ENCODE measurements around the gene COPG1. TPM values are rescaled to one million over a fixed set of nuclear protein-coding genes. Genes with fewer than 3 reads are reported as not detected.

COPG1 gene
- total and polyA plus RNA-seq, 2 donors (not counting 1 experiment from before 2014, with no cell fraction given): 48.9 to 85.9 TPM

- no peaks in the 10 kb centered on the region for H3K27me3 Mint-ChIP-seq
- intact Hi-C loops (cut with micrococcal nuclease): no loop called here
- Histone ChIP-seq H3K9me3 (ENCODE audit: control extremely low read depth in 1 of 3, control insufficient read depth in 2 of 3, insufficient read depth in 1 of 3, low read length in 2 of 3) (no peaks in the 10 kb centered on the region), H3K79me2 (ENCODE audit: control insufficient read depth, insufficient read depth, low read length) (peaks cover 5% of the 10 kb centered on the region), H3K27me3 (replicated peaks in 1 of 4; ENCODE audit: control extremely low read depth in 1 of 4, control insufficient read depth in 3 of 4, insufficient read depth in 4 of 4, low read length in 3 of 4) (no peaks in the 10 kb centered on the region), H3K36me3 (replicated peaks in 1 of 2; ENCODE audit: control extremely low read depth in 1 of 2, control insufficient read depth in 1 of 2, extremely low read depth in 1 of 2, insufficient read depth in 2 of 2, low read length in 1 of 2) (peaks cover 6 to 85% of the 10 kb centered on the region in 2 experiments), H3K4me3 (ENCODE audit: control extremely low read depth in 1 of 5, extremely low read depth in 1 of 5, insufficient read depth in 1 of 5, low read depth in 2 of 5, low read length in 4 of 5) (no peak overlapping the region), H3K4me1 (ENCODE audit: control insufficient read depth in 2 of 2, insufficient read depth in 2 of 2, low read length in 2 of 2) (no peaks in the 10 kb centered on the region), H3K9ac (ENCODE audit: low read length) (no peak overlapping the region), H3K4me2 (replicated peaks; ENCODE audit: low read depth, low read length, poor library complexity, severe bottlenecking) (no peak overlapping the region), H2AFZ (ENCODE audit: insufficient read depth, low read depth, low read length, poor library complexity, severe bottlenecking) (no peak overlapping the region), H3K27ac (ENCODE audit: low read length in 2 of 2) (no peak overlapping the region), H4K20me1 (ENCODE audit: control insufficient read depth, insufficient read depth, low read length, poor library complexity, severe bottlenecking) (peaks cover 63% of the 10 kb centered on the region)
- DNase-seq (no peak), ATAC-seq (ENCODE audit: low read depth) (no peak)
- no peak overlapping the region for H3K4me3 Mint-ChIP-seq
- no peaks in the 10 kb centered on the region for H3K4me1 Mint-ChIP-seq
- ChIA-PET POLR2A (no interaction called here), CTCF (interaction anchor here (0.6 to 1.4 kb wide), 3 partner anchors 19 to 1200 kb away, joined by 3 read pairs; no protein-coding TSS in a partner anchor)
- H3K27ac Mint-ChIP-seq: no peak overlapping the region
- no peaks in the 10 kb centered on the region for H3K9me3 Mint-ChIP-seq (ENCODE audit: insufficient read depth)
- 98% methylated on average over 11 of the region's 11 CpGs for WGBS (ENCODE audit: insufficient coverage)
- TF ChIP-seq EZH2 (IDR thresholded peaks at IDR 0.05; ENCODE audit: borderline replicate concordance, insufficient read depth, low read depth, low read length, poor library complexity, severe bottlenecking): no peak
- TF ChIP-seq CTCF (IDR thresholded peaks at IDR 0.05): no peak
Measured at GRCh38 chr3:129257609-129258008, 8.2 kb downstream of the COPG1 start.

DNA sequence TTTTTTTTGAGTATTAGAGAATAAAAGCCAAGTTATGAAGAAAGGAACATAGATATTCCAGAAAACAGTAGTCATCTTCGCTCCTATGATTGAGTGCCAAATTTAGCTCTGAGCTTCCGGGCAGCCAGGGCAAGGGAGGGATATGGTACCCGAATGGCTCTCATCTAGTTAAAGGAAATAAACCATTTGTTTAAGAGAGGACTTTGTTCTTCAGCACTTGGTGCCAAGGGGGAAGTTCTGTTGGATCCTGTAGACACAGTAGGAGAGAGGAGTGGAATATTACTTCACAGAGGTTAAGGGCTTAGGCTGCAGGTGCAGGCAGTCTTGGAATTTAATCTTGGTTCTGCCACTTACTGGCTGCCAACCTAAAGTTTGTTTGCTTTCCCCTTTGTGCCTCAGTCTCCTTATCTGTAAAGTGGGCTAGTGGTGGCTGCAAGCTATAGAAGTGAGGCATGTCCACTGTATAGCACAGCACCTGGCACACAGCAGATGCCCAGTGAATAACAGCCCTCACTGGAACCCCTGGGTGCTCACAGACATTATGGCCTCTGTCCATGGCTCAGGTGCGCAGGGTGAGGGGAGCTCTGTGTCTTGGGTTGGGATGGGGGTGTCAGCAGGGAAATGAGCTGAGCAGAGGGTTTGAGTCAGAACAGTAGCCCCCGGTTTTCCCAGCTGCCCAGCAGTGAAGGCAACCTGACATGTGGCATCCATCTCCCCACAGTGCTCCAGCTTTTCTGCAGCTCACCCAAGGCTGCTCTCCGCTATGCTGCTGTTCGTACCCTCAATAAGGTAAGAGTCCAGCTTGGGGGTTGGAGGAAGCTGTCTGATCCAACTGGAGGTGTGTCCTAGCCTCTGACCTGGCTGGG is 10.4 kb downstream of the COPG1 start:
- Histone ChIP-seq H3K27ac (ENCODE audit: low read length in 2 of 2) (no peak overlapping the region), H3K4me2 (replicated peaks; ENCODE audit: low read depth, low read length, poor library complexity, severe bottlenecking) (no peak overlapping the region), H3K4me3 (ENCODE audit: control extremely low read depth in 1 of 5, extremely low read depth in 1 of 5, insufficient read depth in 1 of 5, low read depth in 2 of 5, low read length in 4 of 5) (no peak overlapping the region), H3K9me3 (ENCODE audit: control extremely low read depth in 1 of 3, control insufficient read depth in 2 of 3, insufficient read depth in 1 of 3, low read length in 2 of 3) (no peaks in the 10 kb centered on the region), H3K36me3 (replicated peaks in 1 of 2; ENCODE audit: control extremely low read depth in 1 of 2, control insufficient read depth in 1 of 2, extremely low read depth in 1 of 2, insufficient read depth in 2 of 2, low read length in 1 of 2) (peaks cover 14 to 85% of the 10 kb centered on the region in 2 experiments), H3K27me3 (replicated peaks in 1 of 4; ENCODE audit: control extremely low read depth in 1 of 4, control insufficient read depth in 3 of 4, insufficient read depth in 4 of 4, low read length in 3 of 4) (no peaks in the 10 kb centered on the region), H3K79me2 (ENCODE audit: control insufficient read depth, insufficient read depth, low read length) (no peaks in the 10 kb centered on the region), H4K20me1 (ENCODE audit: control insufficient read depth, insufficient read depth, low read length, poor library complexity, severe bottlenecking) (peaks cover 48% of the 10 kb centered on the region), H3K9ac (ENCODE audit: low read length) (no peak overlapping the region), H2AFZ (ENCODE audit: insufficient read depth, low read depth, low read length, poor library complexity, severe bottlenecking) (no peak overlapping the region), H3K4me1 (ENCODE audit: control insufficient read depth in 2 of 2, insufficient read depth in 2 of 2, low read length in 2 of 2) (no peaks in the 10 kb centered on the region)
- ChIA-PET POLR2A (no interaction called here), CTCF (interaction anchor here (1.3 to 2.0 kb wide), 3 partner anchors 13 to 206 kb away, joined by 3 to 8 read pairs (median 6); a partner anchor contains a TSS)
- TF ChIP-seq EZH2 (IDR thresholded peaks at IDR 0.05; ENCODE audit: borderline replicate concordance, insufficient read depth, low read depth, low read length, poor library complexity, severe bottlenecking): no peak
- TF ChIP-seq CTCF (IDR thresholded peaks at IDR 0.05): no peak
- ATAC-seq (ENCODE audit: low read depth) (no peak), DNase-seq (no peak)
- WGBS (ENCODE audit: insufficient coverage): 97% methylated on average over 6 of the region's 7 CpGs
- H3K4me1 Mint-ChIP-seq: no peaks in the 10 kb centered on the region
- no peaks in the 10 kb centered on the region for H3K27me3 Mint-ChIP-seq
- H3K9me3 Mint-ChIP-seq (ENCODE audit: insufficient read depth): no peaks in the 10 kb centered on the region
- H3K27ac Mint-ChIP-seq: no peak overlapping the region
- intact Hi-C loops (cut with micrococcal nuclease): no loop called here
- H3K4me3 Mint-ChIP-seq: no peak overlapping the region
